Endothelial cell of umbilical vein (primary cell): Measurements from ENCODE around the gene SPEF1. TPM values are rescaled to one million over a fixed set of nuclear protein-coding genes. Genes with fewer than 3 reads are reported as not detected.

ENCODE experiments used
- BruUV-seq: library from RNA; stranded (reverse); fragments of 400-500 nt; replicated peaks from 2 replicates; lab custom pipeline; 2021; lab: Mats Ljungman, UMichigan
- CTCF ChIA-PET: fragments of 300-600, 350-600 bp; sonication (Branson Sonifier 250); formaldehyde crosslinking; loops from one replicate; lab custom pipeline; 2021; ENCODE audit warnings: antibody characterized with exemption, inconsistent platforms; lab: Charles Lee
- POLR2A ChIA-PET: fragments of 300-600, 350-600 bp; sonication (Branson Sonifier 250); formaldehyde crosslinking; loops from one replicate; lab custom pipeline; 2021; ENCODE audit warnings: antibody characterized with exemption, inconsistent platforms; lab: Charles Lee
- DNase-seq: peaks from one replicate; pipeline ENCODE4 v3.0.0-alpha.2; 2011; ENCODE audit warnings: low read depth, low spot score
- FAIRE-seq: peaks from 2 replicates; lab custom pipeline; 2011; peaks lifted over from hg19 to GRCh38; lab: Jason Lieb, UNC
- H2AFZ ChIP-seq: 2 replicates; pipeline ENCODE4 v1.6.0; 2012; ENCODE audit warnings: low read depth, low read length, control low read depth, inconsistent platforms
- H3K27ac ChIP-seq: 2 replicates; pipeline ENCODE4 v1.5.1; 2011; ENCODE audit warnings: low read depth, mild to moderate bottlenecking, control low read depth, low read length, moderate library complexity; ENCODE audit not compliant: insufficient read depth
- H3K27me3 ChIP-seq, 2 experiments: 2 replicates each; pipeline versions ENCODE4 v1.6.0 to v1.6.1; 2011; ENCODE audit warnings: low read length in 2 of 2, mixed read lengths in 1 of 2; ENCODE audit not compliant: control insufficient read depth in 2 of 2, insufficient read depth in 2 of 2
- H3K36me3 ChIP-seq, 2 experiments: 2 replicates in 1 of 2; 3 replicates in 1 of 2; pipeline ENCODE4 v1.5.1; 2011; ENCODE audit warnings: low read length in 2 of 2, mild to moderate bottlenecking in 1 of 2, moderate library complexity in 1 of 2; ENCODE audit not compliant: control insufficient read depth in 2 of 2, insufficient read depth in 2 of 2; ENCODE audit errors: extremely low read depth in 1 of 2
- H3K4me1 ChIP-seq: 3 replicates; pipeline ENCODE4 v1.5.1; 2011; ENCODE audit warnings: mild to moderate bottlenecking, low read length; ENCODE audit not compliant: control insufficient read depth, insufficient read depth; ENCODE audit errors: extremely low read depth
- H3K4me2 ChIP-seq: 2 replicates; pipeline ENCODE4 v1.6.1; 2011; ENCODE audit warnings: low read length, control low read depth, mixed read lengths; ENCODE audit not compliant: insufficient read depth
- H3K4me3 ChIP-seq, 3 experiments: fragments of 200-600 bp in 1 of 3; sonication (generic), shearing (Covaris generic) in 1 of 3; replicated peaks in 1 of 3; 2 replicates each; pipeline ENCODE4 v1.5.1; 2011 to 2016; ENCODE audit warnings: control low read depth in 3 of 3, low read length in 3 of 3, mild to moderate bottlenecking in 2 of 3, inconsistent platforms in 1 of 3, low read depth in 1 of 3, moderate library complexity in 1 of 3; ENCODE audit not compliant: insufficient read depth in 1 of 3
- H3K79me2 ChIP-seq: 2 replicates; pipeline ENCODE4 v1.6.0; 2012; ENCODE audit warnings: low read length, inconsistent platforms; ENCODE audit not compliant: control insufficient read depth, insufficient read depth
- H3K9ac ChIP-seq: replicated peaks from 2 replicates; pipeline ENCODE3; 2011; ENCODE audit warnings: low read length, control low read depth; ENCODE audit not compliant: insufficient read depth; ENCODE audit errors: extremely low read depth
- H3K9me1 ChIP-seq: replicated peaks from 3 replicates; pipeline ENCODE4 v1.6.0; 2011; ENCODE audit warnings: mild to moderate bottlenecking, low read length; ENCODE audit not compliant: control insufficient read depth, insufficient read depth; ENCODE audit errors: extremely low read depth
- H3K9me3 ChIP-seq: replicated peaks from 2 replicates; pipeline ENCODE4 v1.5.1; 2012; ENCODE audit warnings: low read length, inconsistent platforms; ENCODE audit not compliant: control insufficient read depth, insufficient read depth
- H4K20me1 ChIP-seq: replicated peaks from 2 replicates; pipeline ENCODE3; 2011; ENCODE audit warnings: mild to moderate bottlenecking, low read length; ENCODE audit not compliant: control insufficient read depth, insufficient read depth; ENCODE audit errors: extremely low read depth
- EZH2 ChIP-seq: IDR thresholded peaks from 2 replicates; pipeline ENCODE4 v1.6.1; 2012; ENCODE audit warnings: borderline replicate concordance, low read depth, mild to moderate bottlenecking, moderate library complexity, low read length, inconsistent platforms; ENCODE audit not compliant: severe bottlenecking
- FOS ChIP-seq: IDR thresholded peaks from 2 replicates; pipeline ENCODE4 v1.6.1; 2011; ENCODE audit warnings: mild to moderate bottlenecking, low read length, moderate library complexity, borderline replicate concordance; ENCODE audit not compliant: insufficient read depth
- GATA2 ChIP-seq: IDR thresholded peaks from 2 replicates; pipeline ENCODE4 v1.7.0; 2011; ENCODE audit warnings: low read depth, mild to moderate bottlenecking, moderate library complexity, mixed read lengths, low read length; ENCODE audit not compliant: insufficient read length, insufficient read depth
- JUN ChIP-seq: IDR thresholded peaks from 2 replicates; pipeline ENCODE4 v1.6.1; 2011; ENCODE audit warnings: borderline replicate concordance, low read depth; ENCODE audit not compliant: insufficient read length, insufficient read depth
- MYC ChIP-seq: IDR thresholded peaks from one replicate; pipeline ENCODE4 v1.6.1; 2011; ENCODE audit warnings: mild to moderate bottlenecking, low read depth, low read length
- dilution Hi-C: fragments of 300-500 bp; cut with MboI; formaldehyde crosslinking; loops from one replicate; pipeline ENCODE4 v1.15.0; 2019; ENCODE audit warnings: low sequenced_read_pairs; ENCODE audit not compliant: extremely low pct_ligation_motif_present
- intact Hi-C: fragments of 100-400 bp; cut with micrococcal nuclease; formaldehyde crosslinking; loops from one replicate; pipeline ENCODE4 v1.10.0; 2022
- polyA plus RNA-seq, 4 experiments: library from polyadenylated mRNA; depleted of rRNA in 3 of 4; stranded (reverse) in 3 of 4; unstranded in 1 of 4; fragments of >200 nt; gene quantifications; 2 replicates each; pipeline versions ENCODE4 v1.2.1 to v1.2.3, GENCODE V29; 2011 to 2012; ENCODE audit warnings: missing spikeins in 1 of 4
- total RNA-seq: library from RNA; stranded (reverse); gene quantifications from 2 replicates; pipeline ENCODE4 v1.2.3, GENCODE V29; 2021
- TF ChIP-seq, protein P1 (sequence below): IDR thresholded peaks from 2 replicates; pipeline ENCODE4 v1.6.1; 2011; ENCODE audit not compliant: insufficient read depth, insufficient read length
- TF ChIP-seq, protein P2 (sequence below), 2 donors: IDR thresholded peaks; 1 replicate in 1 of 2; 2 replicates in 1 of 2; pipeline ENCODE4 v1.5.1; 2011; ENCODE audit warnings: low read length in 2 of 2, mild to moderate bottlenecking in 2 of 2, moderate library complexity in 2 of 2, control low read depth in 1 of 2, inconsistent platforms in 1 of 2, low read depth in 1 of 2; ENCODE audit not compliant: insufficient read depth in 1 of 2; ENCODE audit errors: extremely low read depth in 1 of 2

SPEF1 gene
- total and polyA plus RNA-seq, 2 donors (not counting 3 experiments of a cell fraction or from before 2014, with no cell fraction given), result 0.07 to 0.44 TPM

DNA sequence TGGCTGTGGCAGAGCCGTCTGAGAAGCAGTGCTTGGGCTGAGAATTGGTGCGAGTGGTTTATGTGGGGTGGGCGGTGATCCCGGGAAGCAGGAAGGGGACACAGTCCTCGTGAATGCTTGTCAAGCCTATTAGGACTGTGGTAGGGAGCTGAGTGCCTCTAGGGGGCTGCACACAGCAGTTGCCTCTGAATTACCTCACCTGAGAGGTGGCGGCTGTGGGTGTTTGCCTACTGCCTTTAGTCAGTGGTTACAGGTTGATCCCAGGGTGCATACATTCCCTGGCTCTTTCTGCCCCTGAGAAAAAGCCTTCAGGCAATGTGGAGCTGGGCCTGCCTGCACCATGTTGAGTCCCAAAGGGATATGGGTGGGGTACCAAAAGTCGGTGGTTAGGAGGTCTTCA lies 44.3 kb upstream of the SPEF1 start:
- Histone ChIP-seq H3K4me2 (no peak overlapping the region), H3K27ac (no peak overlapping the region), H4K20me1 (no peaks in the 10 kb centered on the region), H3K9ac (no peak overlapping the region), H3K9me3 (no peaks in the 10 kb centered on the region), H3K79me2 (peaks cover 4% of the 10 kb centered on the region), H3K36me3 (peaks cover 2 to 19% of the 10 kb centered on the region in 2 experiments), H3K27me3 (no peaks in the 10 kb centered on the region), H3K4me3 (no peak overlapping the region), H2AFZ (no peak overlapping the region), H3K4me1 (peaks cover 2% of the 10 kb centered on the region), H3K9me1 (no peaks in the 10 kb centered on the region)
- ChIA-PET POLR2A (no interaction called here), CTCF (interaction anchor here (1.4 kb wide), 1 partner anchor 58 kb away, joined by 3 read pairs; the partner anchor contains the start of gene ADISSP)
- no TSS peak for BruUV-seq
- dilution Hi-C loops, result no loop called here
- DNase-seq, result no peak
- intact Hi-C loops, result loop anchor here (2.0 kb wide), 1 partner anchor 13 kb away; no protein-coding TSS in a partner anchor
- no peak for TF ChIP-seq JUN
- no peak for TF ChIP-seq FOS
- TF ChIP-seq, protein P1, sequence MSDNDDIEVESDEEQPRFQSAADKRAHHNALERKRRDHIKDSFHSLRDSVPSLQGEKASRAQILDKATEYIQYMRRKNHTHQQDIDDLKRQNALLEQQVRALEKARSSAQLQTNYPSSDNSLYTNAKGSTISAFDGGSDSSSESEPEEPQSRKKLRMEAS, result no peak
- TF ChIP-seq EZH2, result no peak
- TF ChIP-seq MYC, result no peak
- TF ChIP-seq, protein P2, sequence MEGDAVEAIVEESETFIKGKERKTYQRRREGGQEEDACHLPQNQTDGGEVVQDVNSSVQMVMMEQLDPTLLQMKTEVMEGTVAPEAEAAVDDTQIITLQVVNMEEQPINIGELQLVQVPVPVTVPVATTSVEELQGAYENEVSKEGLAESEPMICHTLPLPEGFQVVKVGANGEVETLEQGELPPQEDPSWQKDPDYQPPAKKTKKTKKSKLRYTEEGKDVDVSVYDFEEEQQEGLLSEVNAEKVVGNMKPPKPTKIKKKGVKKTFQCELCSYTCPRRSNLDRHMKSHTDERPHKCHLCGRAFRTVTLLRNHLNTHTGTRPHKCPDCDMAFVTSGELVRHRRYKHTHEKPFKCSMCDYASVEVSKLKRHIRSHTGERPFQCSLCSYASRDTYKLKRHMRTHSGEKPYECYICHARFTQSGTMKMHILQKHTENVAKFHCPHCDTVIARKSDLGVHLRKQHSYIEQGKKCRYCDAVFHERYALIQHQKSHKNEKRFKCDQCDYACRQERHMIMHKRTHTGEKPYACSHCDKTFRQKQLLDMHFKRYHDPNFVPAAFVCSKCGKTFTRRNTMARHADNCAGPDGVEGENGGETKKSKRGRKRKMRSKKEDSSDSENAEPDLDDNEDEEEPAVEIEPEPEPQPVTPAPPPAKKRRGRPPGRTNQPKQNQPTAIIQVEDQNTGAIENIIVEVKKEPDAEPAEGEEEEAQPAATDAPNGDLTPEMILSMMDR (IDR thresholded peaks at IDR 0.05; ENCODE audit: extremely low read depth in 1 of 2, insufficient read depth in 1 of 2, low read depth in 1 of 2, low read length in 2 of 2), result no peak
- TF ChIP-seq GATA2, result no peak
- FAIRE-seq, result no peak
